CD4-positive, alpha-beta memory T cell (primary cell): ENCODE measurements around the gene TENM3. TPM values are rescaled to one million over a fixed set of nuclear protein-coding genes. Genes with fewer than 3 reads are reported as not detected.

Experiments used
- CTCF ChIA-PET: fragments of 350-600 bp; sonication (Branson Sonifier 250); formaldehyde crosslinking; loops from one replicate; lab custom pipeline; 2021; ENCODE audit warnings: inconsistent platforms; ENCODE audit not compliant: partially characterized antibody; lab: Charles Lee
- POLR2A ChIA-PET: fragments of 350-600 bp; sonication (Branson Sonifier 250); formaldehyde crosslinking; loops from one replicate; lab custom pipeline; 2021; ENCODE audit not compliant: partially characterized antibody; lab: Charles Lee
- DNase-seq, 5 donors: peaks; one replicate each; pipeline versions ENCODE4 v3.0.0 to v3.0.0-alpha.2; 2020 to 2022; ENCODE audit warnings: mixed read lengths in 1 of 5
- H3K27ac ChIP-seq: one replicate; pipeline ENCODE4 v1.7.0; 2013; ENCODE audit warnings: low read depth, low read length
- H3K27me3 ChIP-seq: 2 replicates; pipeline ENCODE4 v1.7.0; 2013; ENCODE audit warnings: mild to moderate bottlenecking, low read length, moderate library complexity; ENCODE audit not compliant: insufficient read depth
- H3K36me3 ChIP-seq: 2 replicates; pipeline ENCODE4 v1.7.0; 2013; ENCODE audit warnings: mild to moderate bottlenecking, low read length, moderate library complexity; ENCODE audit not compliant: insufficient read depth
- H3K4me1 ChIP-seq: 2 replicates; pipeline ENCODE4 v1.7.0; 2013; ENCODE audit warnings: mild to moderate bottlenecking, low read length, moderate library complexity; ENCODE audit not compliant: insufficient read depth
- H3K4me3 ChIP-seq, 2 donors: one replicate each; pipeline ENCODE4 v1.7.0; 2013; ENCODE audit warnings: low read length in 2 of 2, mild to moderate bottlenecking in 1 of 2
- H3K9me3 ChIP-seq, 2 donors: one replicate each; pipeline ENCODE4 v1.7.0; 2013; ENCODE audit warnings: low read length in 2 of 2, control low read depth in 1 of 2; ENCODE audit not compliant: control insufficient read depth in 1 of 2
- H3K27ac Mint-ChIP-seq, 7 donors: one replicate each; pipeline ENCODE4 v1.8.0; 2020 to 2021; ENCODE audit warnings: mixed read lengths in 7 of 7, mild to moderate bottlenecking in 6 of 7, inconsistent platforms in 3 of 7, moderate library complexity in 3 of 7
- H3K27me3 Mint-ChIP-seq, 2 donors: one replicate each; pipeline ENCODE4 v1.8.0; 2020 to 2021; ENCODE audit warnings: mixed read lengths in 2 of 2
- H3K36me3 Mint-ChIP-seq, 2 donors: one replicate each; pipeline ENCODE4 v1.8.0; 2020 to 2021; ENCODE audit warnings: mixed read lengths in 2 of 2, inconsistent platforms in 1 of 2, mild to moderate bottlenecking in 1 of 2
- H3K4me1 Mint-ChIP-seq, 4 donors: one replicate each; pipeline ENCODE4 v1.8.0; 2020 to 2021; ENCODE audit warnings: mixed read lengths in 4 of 4, mild to moderate bottlenecking in 1 of 4
- H3K4me3 Mint-ChIP-seq, 8 donors: one replicate each; pipeline ENCODE4 v1.8.0; 2020 to 2021; ENCODE audit warnings: mixed read lengths in 8 of 8, mild to moderate bottlenecking in 7 of 8, moderate library complexity in 6 of 8, inconsistent platforms in 3 of 8
- H3K9me3 Mint-ChIP-seq, 8 donors: one replicate each; pipeline ENCODE4 v1.8.0; 2020 to 2021; ENCODE audit warnings: mixed read lengths in 8 of 8, mild to moderate bottlenecking in 5 of 8, inconsistent platforms in 3 of 8, moderate library complexity in 1 of 8
- intact Hi-C: fragments of 100-400 bp; cut with micrococcal nuclease; formaldehyde crosslinking; loops from one replicate; pipeline ENCODE4 v1.15.1; 2023
- polyA plus RNA-seq, 2 donors: library from polyadenylated mRNA; unstranded; fragments of 300-500 nt; fragmentation: Illumina TruSeq; gene quantifications; one replicate each; pipeline ENCODE4 v1.2.3, GENCODE V29; 2021
- total RNA-seq, 2 experiments: library from RNA; stranded (reverse); gene quantifications; one replicate each; pipeline ENCODE4 v1.2.3, GENCODE V29; 2021

The TENM3 gene
- total and polyA plus RNA-seq, 4 experiments from 2014 or later, result not detected

DNA sequence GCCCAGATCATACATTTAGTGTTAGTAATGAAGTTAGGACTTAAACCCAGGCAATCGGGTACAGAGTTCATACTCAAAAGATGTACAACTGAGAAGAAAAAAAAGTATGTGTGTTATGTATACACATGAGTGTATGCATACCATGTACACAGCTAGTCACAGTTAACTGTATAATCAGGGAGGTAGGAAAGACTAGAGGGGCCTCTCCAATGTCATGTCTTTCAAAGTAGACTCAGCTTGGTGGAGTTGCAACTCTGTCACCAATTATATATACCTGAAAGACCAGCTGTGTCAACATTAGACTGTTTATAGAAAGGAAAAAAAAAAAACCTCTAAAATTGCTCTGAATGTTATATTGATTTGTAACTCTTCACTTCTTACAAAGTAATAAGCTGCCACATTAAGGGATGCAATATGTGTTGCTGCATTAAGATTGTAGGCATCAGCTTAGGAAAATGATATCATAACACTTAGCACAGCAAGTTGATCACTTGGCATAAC is 506.5 kb downstream of the TENM3 start:
- ChIA-PET CTCF (no interaction called here), POLR2A (no interaction called here)
- H3K9me3 Mint-ChIP-seq, result peaks cover 0 to 3% (median 0%) of the 10 kb centered on the region in 8 donors
- Histone ChIP-seq H3K4me1 (no peaks in the 10 kb centered on the region), H3K9me3 (no peaks in the 10 kb centered on the region), H3K36me3 (no peaks in the 10 kb centered on the region), H3K27me3 (no peaks in the 10 kb centered on the region), H3K27ac (no peak overlapping the region), H3K4me3 (no peak overlapping the region)
- H3K27ac Mint-ChIP-seq, result no peak overlapping the region
- H3K4me3 Mint-ChIP-seq, result no peak overlapping the region
- H3K4me1 Mint-ChIP-seq, result no peaks in the 10 kb centered on the region
- DNase-seq, result no peak
- intact Hi-C loops, result no loop called here
- H3K27me3 Mint-ChIP-seq, result peaks cover 1 to 3% of the 10 kb centered on the region in 2 donors
- no peaks in the 10 kb centered on the region for H3K36me3 Mint-ChIP-seq

DNA sequence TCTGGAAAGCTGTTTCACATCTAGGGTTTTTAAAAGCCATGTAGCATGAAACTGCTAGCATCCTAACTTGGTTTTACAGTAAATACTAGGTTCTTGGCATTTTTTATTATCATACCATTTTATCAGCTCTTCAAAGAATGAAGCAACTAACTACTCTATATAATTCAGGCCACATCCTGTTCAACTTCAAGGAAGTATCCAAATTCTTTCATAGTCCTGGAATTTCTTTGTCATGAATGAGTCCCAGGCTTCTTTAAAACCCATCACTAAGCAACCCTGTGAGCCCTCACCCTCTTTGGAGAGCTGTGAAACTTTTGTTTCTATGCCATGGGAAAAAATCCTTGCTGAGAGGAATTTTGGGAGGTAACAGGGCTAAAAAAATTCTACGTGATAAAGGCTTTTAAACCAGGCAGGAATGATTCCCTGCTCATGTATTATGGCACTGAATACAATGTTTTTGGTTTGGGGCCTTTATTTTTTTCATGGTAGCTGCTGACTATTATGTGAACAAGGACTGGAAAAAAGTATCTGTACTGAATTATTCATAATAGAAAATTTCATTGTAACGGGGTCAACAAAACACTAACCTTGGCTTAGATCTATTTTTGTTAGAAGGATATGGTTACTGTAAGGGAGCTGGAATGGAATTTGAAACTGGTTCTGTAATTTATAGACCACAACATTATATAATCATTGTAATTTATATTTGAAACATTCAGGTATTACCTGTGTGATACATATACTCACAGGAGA is 509.1 kb downstream of the TENM3 start:
- intact Hi-C loops, result no loop called here
- H3K4me1 Mint-ChIP-seq, result no peaks in the 10 kb centered on the region
- CTCF ChIA-PET, result no interaction called here
- no peaks in the 10 kb centered on the region for H3K9me3 Mint-ChIP-seq
- H3K27ac Mint-ChIP-seq, result no peak overlapping the region
- H3K4me3 Mint-ChIP-seq, result no peak overlapping the region
- H3K36me3 Mint-ChIP-seq, result no peaks in the 10 kb centered on the region
- POLR2A ChIA-PET, result no interaction called here
- Histone ChIP-seq H3K9me3 (no peaks in the 10 kb centered on the region), H3K4me3 (no peak overlapping the region), H3K27ac (no peak overlapping the region), H3K27me3 (no peaks in the 10 kb centered on the region), H3K36me3 (no peaks in the 10 kb centered on the region), H3K4me1 (no peaks in the 10 kb centered on the region)
- no peak for DNase-seq
- peaks cover 2 to 5% of the 10 kb centered on the region in 2 donors for H3K27me3 Mint-ChIP-seq

DNA sequence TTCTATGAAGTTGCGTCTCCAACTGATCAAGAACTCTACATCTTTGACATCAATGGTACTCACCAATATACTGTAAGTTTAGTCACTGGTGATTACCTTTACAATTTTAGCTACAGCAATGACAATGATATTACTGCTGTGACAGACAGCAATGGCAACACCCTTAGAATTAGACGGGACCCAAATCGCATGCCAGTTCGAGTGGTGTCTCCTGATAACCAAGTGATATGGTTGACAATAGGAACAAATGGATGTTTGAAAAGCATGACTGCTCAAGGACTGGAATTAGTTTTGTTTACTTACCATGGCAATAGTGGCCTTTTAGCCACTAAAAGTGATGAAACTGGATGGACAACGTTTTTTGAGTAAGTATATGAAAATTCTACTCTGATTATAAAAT is 511.7 kb downstream of the TENM3 start:
- no peak for DNase-seq
- no peak overlapping the region for H3K4me3 Mint-ChIP-seq
- intact Hi-C loops, result no loop called here
- no peaks in the 10 kb centered on the region for H3K36me3 ChIP-seq
- H3K36me3 Mint-ChIP-seq, result no peaks in the 10 kb centered on the region
- no peak overlapping the region for H3K27ac Mint-ChIP-seq
- H3K27ac ChIP-seq, result no peak overlapping the region
- H3K27me3 Mint-ChIP-seq, result peaks cover 2 to 5% of the 10 kb centered on the region in 2 donors
- ChIA-PET CTCF (interaction anchor here (1.0 kb wide), 1 partner anchor 8 kb away, joined by 3 read pairs; no protein-coding TSS in a partner anchor), POLR2A (no interaction called here)
- H3K9me3 ChIP-seq, result no peaks in the 10 kb centered on the region
- H3K4me1 ChIP-seq, result no peaks in the 10 kb centered on the region
- no peaks in the 10 kb centered on the region for H3K27me3 ChIP-seq
- H3K4me1 Mint-ChIP-seq, result no peaks in the 10 kb centered on the region
- H3K4me3 ChIP-seq, result no peak overlapping the region
- H3K9me3 Mint-ChIP-seq, result peaks cover 0 to 4% (median 0%) of the 10 kb centered on the region in 8 donors

DNA sequence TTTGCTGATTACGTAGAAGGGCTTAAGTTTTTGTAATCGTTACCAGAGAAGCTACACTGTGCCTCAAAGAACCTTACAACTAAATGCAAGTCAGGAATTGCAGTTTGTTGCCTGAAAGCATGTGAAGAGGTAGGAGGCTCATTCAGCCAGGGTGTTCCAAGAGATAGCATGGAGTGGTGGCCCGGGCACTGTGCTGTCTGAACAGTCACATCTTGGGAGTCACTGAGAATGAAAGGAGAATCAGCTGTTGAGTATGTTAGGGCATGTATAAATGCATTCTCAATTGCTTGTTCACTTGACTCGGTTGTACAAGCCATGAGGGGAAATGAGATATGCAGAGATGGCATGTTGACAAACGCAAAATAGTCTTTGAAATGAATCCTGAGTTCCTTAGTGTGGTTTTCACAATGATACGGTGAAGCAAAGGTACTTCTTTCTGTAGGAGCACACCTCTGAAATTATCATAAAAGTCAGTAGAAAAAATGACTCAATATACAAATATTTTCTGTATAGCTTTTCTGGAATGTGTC is 513.0 kb downstream of the TENM3 start:
- Histone ChIP-seq H3K4me3 (no peak overlapping the region), H3K27ac (no peak overlapping the region), H3K9me3 (no peaks in the 10 kb centered on the region), H3K27me3 (no peaks in the 10 kb centered on the region), H3K4me1 (no peaks in the 10 kb centered on the region), H3K36me3 (no peaks in the 10 kb centered on the region)
- DNase-seq, result no peak
- H3K27ac Mint-ChIP-seq, result no peak overlapping the region
- no peaks in the 10 kb centered on the region for H3K4me1 Mint-ChIP-seq
- H3K4me3 Mint-ChIP-seq, result no peak overlapping the region
- no peaks in the 10 kb centered on the region for H3K36me3 Mint-ChIP-seq
- CTCF ChIA-PET, result interaction anchor here (0.6 kb wide), 1 partner anchor 74 kb away, joined by 3 read pairs; no protein-coding TSS in a partner anchor
- intact Hi-C loops, result no loop called here
- POLR2A ChIA-PET, result no interaction called here
- peaks cover 0 to 4% (median 0%) of the 10 kb centered on the region in 8 donors for H3K9me3 Mint-ChIP-seq
- H3K27me3 Mint-ChIP-seq, result peaks cover 1 to 7% of the 10 kb centered on the region in 2 donors

DNA sequence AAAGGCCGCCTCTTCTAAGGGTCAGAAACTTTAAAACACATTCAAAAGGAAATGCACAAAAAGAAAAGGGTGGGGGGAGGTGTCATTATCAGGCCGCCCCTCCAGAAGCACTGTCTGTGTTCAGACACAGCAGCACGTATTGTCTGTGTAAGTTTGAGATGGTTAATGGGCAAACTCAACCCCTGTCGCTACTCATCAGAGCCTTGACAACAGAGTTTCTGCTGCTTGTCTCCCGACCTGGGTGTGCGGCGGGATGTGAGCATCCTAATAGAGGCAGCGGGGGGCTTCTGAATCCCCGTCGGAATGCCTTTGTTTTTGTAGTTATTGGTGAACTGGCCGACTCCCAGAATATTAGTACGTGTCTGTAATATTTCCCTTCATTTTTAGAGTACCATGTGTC is 515.1 kb downstream of the TENM3 start:
- H3K4me1 ChIP-seq, result no peaks in the 10 kb centered on the region
- peaks cover 0 to 4% (median 0%) of the 10 kb centered on the region in 8 donors for H3K9me3 Mint-ChIP-seq
- no peaks in the 10 kb centered on the region for H3K27me3 ChIP-seq
- peaks cover 1 to 6% of the 10 kb centered on the region in 2 donors for H3K27me3 Mint-ChIP-seq
- H3K36me3 ChIP-seq, result no peaks in the 10 kb centered on the region
- no peak overlapping the region for H3K27ac ChIP-seq
- H3K4me1 Mint-ChIP-seq, result no peaks in the 10 kb centered on the region
- H3K4me3 Mint-ChIP-seq, result no peak overlapping the region
- ChIA-PET CTCF (no interaction called here), POLR2A (no interaction called here)
- no peak for DNase-seq
- no peaks in the 10 kb centered on the region for H3K9me3 ChIP-seq
- no peak overlapping the region for H3K4me3 ChIP-seq
- H3K36me3 Mint-ChIP-seq, result no peaks in the 10 kb centered on the region
- intact Hi-C loops, result no loop called here
- H3K27ac Mint-ChIP-seq, result no peak overlapping the region

DNA sequence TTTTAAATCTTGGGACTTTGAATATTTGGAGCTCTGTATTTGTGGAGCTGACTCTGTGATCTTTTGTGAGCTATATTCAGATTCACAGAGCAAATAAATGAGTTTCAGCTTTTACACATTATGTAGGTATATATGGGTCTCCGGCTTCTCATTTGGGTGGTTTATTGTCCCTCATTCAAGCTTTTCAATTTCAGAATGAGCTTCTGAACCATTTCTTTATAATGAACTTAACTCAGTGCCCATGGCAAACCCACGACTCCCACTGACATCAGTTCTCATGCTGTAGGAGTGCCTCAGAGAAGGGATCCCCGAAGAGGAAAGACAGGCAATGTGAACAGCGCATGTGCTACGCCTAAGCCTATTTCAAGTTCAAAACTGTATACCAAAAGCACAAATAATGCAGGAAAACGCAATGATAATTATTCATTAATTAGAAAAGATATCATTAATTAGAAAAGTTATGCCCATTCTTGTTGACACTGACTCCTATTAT is 517.4 kb downstream of the TENM3 start:
- peaks cover 0 to 4% (median 0%) of the 10 kb centered on the region in 8 donors for H3K9me3 Mint-ChIP-seq
- DNase-seq, result no peak
- intact Hi-C loops, result no loop called here
- Histone ChIP-seq H3K27ac (no peak overlapping the region), H3K27me3 (no peaks in the 10 kb centered on the region), H3K4me1 (no peaks in the 10 kb centered on the region), H3K4me3 (no peak overlapping the region), H3K36me3 (no peaks in the 10 kb centered on the region), H3K9me3 (no peaks in the 10 kb centered on the region)
- CTCF ChIA-PET, result no interaction called here
- no peak overlapping the region for H3K4me3 Mint-ChIP-seq
- H3K27me3 Mint-ChIP-seq, result peaks cover 2 to 5% of the 10 kb centered on the region in 2 donors
- H3K27ac Mint-ChIP-seq, result no peak overlapping the region
- no peaks in the 10 kb centered on the region for H3K36me3 Mint-ChIP-seq
- POLR2A ChIA-PET, result no interaction called here
- no peaks in the 10 kb centered on the region for H3K4me1 Mint-ChIP-seq

DNA sequence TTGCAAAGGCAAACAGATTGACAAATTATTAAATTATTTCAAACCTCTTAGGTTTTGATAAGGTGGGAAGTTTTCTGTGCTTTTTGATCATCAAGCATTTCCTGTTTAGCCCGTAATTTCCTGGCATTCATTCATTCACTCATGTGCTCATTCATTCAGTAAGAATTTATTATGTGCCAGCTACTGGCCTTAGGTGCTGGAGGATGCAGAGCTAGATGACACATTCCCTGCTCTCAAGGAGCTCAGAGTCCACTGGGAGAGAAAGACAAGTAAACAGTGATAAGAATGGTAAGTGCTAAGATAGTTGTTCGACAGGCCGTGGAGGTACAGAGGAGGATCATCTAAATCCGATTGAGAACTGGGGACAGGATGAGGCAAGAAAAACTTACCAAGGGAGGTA is 520.9 kb downstream of the TENM3 start:
- Mint-ChIP-seq H3K4me3 (no peak overlapping the region), H3K27me3 (peaks cover 2 to 8% of the 10 kb centered on the region in 2 donors), H3K9me3 (peaks cover 0 to 2% (median 0%) of the 10 kb centered on the region in 8 donors), H3K36me3 (no peaks in the 10 kb centered on the region), H3K4me1 (no peaks in the 10 kb centered on the region), H3K27ac (no peak overlapping the region)
- POLR2A ChIA-PET, result no interaction called here
- Histone ChIP-seq H3K9me3 (no peaks in the 10 kb centered on the region), H3K36me3 (no peaks in the 10 kb centered on the region), H3K4me3 (no peak overlapping the region), H3K27ac (no peak overlapping the region), H3K27me3 (no peaks in the 10 kb centered on the region), H3K4me1 (no peaks in the 10 kb centered on the region)
- DNase-seq, result no peak
- CTCF ChIA-PET, result no interaction called here
- intact Hi-C loops, result no loop called here
